Measurements from ENCODE around the gene CD248.

DNA sequence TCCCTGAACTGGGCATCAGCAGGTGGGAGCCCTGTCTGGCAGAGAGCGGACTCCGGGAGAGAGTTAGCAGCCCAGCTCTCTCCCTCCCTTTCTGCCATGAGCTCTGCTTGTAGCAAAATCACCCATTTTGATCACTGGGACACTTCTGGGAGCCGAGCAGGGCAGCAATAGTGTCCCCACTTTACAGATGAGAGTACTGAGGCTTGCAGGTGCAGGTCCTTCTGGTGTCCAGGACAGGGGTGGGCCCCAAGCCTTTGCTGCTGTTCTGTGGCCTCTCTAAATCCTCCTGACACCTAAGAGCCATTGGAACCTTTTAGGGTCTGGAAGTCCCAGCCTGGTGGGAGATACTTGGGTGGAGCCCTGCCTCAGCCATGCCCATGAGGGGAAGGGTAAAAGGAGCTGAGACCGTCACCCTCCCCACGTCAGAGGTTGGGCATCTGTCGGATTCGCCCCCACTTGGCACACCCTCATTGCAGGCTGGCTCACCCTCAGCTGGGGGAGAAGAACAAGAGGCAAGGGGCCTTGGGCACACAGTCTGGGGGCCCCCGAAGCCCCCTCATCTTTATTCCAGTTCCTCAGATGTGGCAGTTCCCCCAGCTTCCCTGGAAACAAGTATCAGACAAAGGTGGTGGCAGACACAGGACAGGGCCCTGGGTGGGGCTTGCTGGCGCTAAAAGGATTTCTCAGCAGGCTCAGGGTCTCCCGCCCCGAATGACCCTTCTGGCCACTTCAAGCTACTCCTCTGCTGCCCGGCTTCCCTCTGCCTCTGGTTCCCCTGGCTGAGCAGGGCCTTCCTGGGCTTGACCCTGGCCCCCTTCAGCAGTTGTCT lies 14.9 kb upstream of the CD248 start:
- TF ChIP-seq, protein P1, sequence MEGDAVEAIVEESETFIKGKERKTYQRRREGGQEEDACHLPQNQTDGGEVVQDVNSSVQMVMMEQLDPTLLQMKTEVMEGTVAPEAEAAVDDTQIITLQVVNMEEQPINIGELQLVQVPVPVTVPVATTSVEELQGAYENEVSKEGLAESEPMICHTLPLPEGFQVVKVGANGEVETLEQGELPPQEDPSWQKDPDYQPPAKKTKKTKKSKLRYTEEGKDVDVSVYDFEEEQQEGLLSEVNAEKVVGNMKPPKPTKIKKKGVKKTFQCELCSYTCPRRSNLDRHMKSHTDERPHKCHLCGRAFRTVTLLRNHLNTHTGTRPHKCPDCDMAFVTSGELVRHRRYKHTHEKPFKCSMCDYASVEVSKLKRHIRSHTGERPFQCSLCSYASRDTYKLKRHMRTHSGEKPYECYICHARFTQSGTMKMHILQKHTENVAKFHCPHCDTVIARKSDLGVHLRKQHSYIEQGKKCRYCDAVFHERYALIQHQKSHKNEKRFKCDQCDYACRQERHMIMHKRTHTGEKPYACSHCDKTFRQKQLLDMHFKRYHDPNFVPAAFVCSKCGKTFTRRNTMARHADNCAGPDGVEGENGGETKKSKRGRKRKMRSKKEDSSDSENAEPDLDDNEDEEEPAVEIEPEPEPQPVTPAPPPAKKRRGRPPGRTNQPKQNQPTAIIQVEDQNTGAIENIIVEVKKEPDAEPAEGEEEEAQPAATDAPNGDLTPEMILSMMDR (IDR thresholded peaks at IDR 0.05) = no peak
- TF ChIP-seq POLR2AphosphoS5 (IDR thresholded peaks at IDR 0.05) (no peak), POLR2A (IDR thresholded peaks at IDR 0.05) (no peak), EP300 (IDR thresholded peaks at IDR 0.05; ENCODE audit: low read depth) (no peak)
